ENCODE data around the gene SMIM43.

SMIM43 gene

DNA sequence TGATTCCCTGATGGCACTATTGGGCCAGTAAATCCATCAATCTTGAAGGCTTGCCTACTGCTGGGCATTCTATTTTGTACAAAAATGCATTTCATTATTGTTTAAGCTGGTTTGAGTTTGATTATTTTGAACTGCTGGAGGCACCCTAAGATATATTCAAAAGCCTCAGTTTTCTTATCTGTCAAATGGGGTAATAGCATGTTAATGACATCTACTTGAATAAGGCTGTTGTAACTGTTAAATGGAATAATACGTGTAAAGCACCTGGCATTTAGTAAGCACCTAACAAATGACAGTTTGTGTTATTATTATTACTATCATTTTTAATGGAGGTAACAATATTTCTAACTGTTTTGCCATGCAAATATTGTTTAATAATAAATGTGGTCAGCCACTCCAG lies 6.9 kb upstream of the SMIM43 start:
- Histone ChIP-seq H3K27me3 (replicated peaks; ENCODE audit: control insufficient read depth, insufficient read depth, low read length) (no peaks in the 10 kb centered on the region; the same call in none of the 2 replicates), H3K4me3 (replicated peaks; ENCODE audit: low read depth, low read length) (no peak overlapping the region), H3K36me3 (ENCODE audit: control insufficient read depth, insufficient read depth, low read length) (no peaks in the 10 kb centered on the region)
- DNase-seq (ENCODE audit: extremely low read depth, insufficient read length) = no peak
- TF ChIP-seq, protein P1, sequence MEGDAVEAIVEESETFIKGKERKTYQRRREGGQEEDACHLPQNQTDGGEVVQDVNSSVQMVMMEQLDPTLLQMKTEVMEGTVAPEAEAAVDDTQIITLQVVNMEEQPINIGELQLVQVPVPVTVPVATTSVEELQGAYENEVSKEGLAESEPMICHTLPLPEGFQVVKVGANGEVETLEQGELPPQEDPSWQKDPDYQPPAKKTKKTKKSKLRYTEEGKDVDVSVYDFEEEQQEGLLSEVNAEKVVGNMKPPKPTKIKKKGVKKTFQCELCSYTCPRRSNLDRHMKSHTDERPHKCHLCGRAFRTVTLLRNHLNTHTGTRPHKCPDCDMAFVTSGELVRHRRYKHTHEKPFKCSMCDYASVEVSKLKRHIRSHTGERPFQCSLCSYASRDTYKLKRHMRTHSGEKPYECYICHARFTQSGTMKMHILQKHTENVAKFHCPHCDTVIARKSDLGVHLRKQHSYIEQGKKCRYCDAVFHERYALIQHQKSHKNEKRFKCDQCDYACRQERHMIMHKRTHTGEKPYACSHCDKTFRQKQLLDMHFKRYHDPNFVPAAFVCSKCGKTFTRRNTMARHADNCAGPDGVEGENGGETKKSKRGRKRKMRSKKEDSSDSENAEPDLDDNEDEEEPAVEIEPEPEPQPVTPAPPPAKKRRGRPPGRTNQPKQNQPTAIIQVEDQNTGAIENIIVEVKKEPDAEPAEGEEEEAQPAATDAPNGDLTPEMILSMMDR (IDR thresholded peaks at IDR 0.05; ENCODE audit: insufficient read depth, low read length, poor library complexity, severe bottlenecking) = no peak

DNA sequence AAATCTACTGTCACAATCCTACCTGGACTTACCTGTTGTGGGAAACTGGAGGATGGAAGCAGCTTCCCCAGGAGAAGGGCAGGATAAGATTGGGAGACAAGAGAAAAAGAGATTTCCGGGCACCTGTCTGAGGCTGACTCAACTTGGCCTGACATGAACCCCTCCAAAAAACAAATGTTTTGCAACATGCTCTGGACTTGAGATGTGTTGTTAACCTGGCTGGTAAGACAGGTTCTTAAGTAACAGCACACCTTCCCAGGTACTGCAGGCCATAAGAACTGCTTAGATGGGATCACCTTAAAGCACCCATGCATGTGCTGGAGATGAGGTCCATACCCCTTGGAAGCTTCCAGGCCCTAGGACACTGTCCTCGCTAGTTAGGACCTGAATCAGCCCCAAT lies 4.4 kb upstream of the SMIM43 start:
- TF ChIP-seq, protein P1 (IDR thresholded peaks at IDR 0.05; ENCODE audit: insufficient read depth, low read length, poor library complexity, severe bottlenecking) = no peak
- peaks cover 2% of the 10 kb centered on the region for H3K27me3 ChIP-seq (replicated peaks; ENCODE audit: control insufficient read depth, insufficient read depth, low read length)
- no peak for DNase-seq (ENCODE audit: extremely low read depth, insufficient read length)

DNA sequence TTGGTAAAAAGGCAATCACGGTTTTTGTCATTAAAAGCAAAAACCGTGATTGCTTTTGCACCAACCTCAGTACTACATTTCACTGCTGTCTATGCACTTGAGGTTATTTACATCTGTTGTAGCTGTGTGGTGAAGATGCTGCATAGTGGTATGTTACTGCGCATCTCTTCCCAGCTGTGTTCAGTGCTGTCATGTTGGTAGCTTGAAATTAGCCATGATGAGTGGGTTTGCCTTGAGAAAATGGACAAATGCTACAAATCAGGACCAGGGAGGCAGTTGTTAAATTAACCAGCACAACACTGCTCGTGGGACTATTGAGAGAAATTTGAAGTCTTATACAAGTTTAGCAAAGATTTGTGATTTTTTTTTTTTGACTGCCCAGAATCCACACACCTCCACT lies 2.2 kb upstream of the SMIM43 start:
- TF ChIP-seq, protein P1 (IDR thresholded peaks at IDR 0.05; ENCODE audit: insufficient read depth, low read length, poor library complexity, severe bottlenecking) = no peak
- Histone ChIP-seq H3K4me3 (replicated peaks; ENCODE audit: low read depth, low read length) (no peak overlapping the region), H3K27me3 (replicated peaks; ENCODE audit: control insufficient read depth, insufficient read depth, low read length) (peaks cover 2% of the 10 kb centered on the region), H3K36me3 (ENCODE audit: control insufficient read depth, insufficient read depth, low read length) (no peaks in the 10 kb centered on the region)
- no peak for DNase-seq (ENCODE audit: extremely low read depth, insufficient read length)

More for the DNA sequence above, 4.4 kb upstream of the SMIM43 start:
- Histone ChIP-seq H3K4me3 (replicated peaks; ENCODE audit: low read depth, low read length) (no peak overlapping the region), H3K36me3 (ENCODE audit: control insufficient read depth, insufficient read depth, low read length) (no peaks in the 10 kb centered on the region)

DNA sequence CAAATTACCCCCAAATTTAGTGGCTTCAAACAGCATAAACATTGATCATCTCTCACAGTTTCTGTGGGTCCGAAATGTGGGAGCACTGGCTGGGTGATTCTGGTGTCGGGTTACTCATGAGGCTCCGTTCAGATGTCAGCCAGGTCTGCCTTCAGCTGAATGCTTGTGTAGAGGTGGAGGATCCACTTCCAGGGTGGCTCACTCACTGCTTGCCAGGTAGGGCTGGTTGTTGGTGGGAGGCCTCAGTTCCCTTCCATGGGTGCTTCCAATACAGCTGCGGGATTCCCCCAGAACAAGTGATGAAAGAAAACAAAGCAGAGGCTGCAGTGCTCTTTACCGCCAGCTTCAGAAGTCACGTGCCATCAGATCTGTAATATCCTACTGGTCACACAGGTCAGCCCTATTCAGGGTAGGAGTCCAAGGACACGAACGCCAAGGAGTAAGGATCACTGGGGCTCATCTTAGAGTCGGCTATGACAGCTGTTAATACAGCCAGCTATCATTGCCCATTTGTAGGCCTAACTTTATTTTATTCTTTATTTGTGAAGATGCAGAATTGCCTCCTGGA lies 1.1 kb upstream of the SMIM43 start:
- DNase-seq (ENCODE audit: extremely low read depth, insufficient read length) = no peak
- Histone ChIP-seq H3K27me3 (replicated peaks; ENCODE audit: control insufficient read depth, insufficient read depth, low read length) (peaks cover 2% of the 10 kb centered on the region), H3K4me3 (replicated peaks; ENCODE audit: low read depth, low read length) (no peak overlapping the region), H3K36me3 (ENCODE audit: control insufficient read depth, insufficient read depth, low read length) (no peaks in the 10 kb centered on the region)
- TF ChIP-seq, protein P1 (IDR thresholded peaks at IDR 0.05; ENCODE audit: insufficient read depth, low read length, poor library complexity, severe bottlenecking) = no peak

DNA sequence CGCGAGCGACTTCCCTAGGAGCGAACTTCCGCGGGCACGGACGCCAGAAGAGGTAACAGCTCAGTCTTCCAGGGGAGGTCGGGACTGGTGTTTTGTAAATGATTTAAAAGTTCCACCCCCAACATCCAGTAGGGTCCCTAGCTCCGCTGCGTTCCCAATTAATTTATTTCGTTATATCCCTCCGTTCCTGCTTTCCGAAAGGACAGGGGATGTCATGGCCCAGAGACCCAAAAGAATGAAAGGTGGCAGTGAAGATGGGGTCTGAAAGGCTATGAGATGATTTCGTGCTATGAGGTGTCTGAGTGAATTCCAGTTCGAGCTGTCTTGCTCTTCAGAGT lies 373 bp upstream of the SMIM43 start:
- no peak for DNase-seq (ENCODE audit: extremely low read depth, insufficient read length)
- Histone ChIP-seq H3K36me3 (ENCODE audit: control insufficient read depth, insufficient read depth, low read length) (no peaks in the 10 kb centered on the region), H3K4me3 (replicated peaks; ENCODE audit: low read depth, low read length) (peak overlapping the region; percentile 33; the same call in 1 of the 2 replicates), H3K27me3 (replicated peaks; ENCODE audit: control insufficient read depth, insufficient read depth, low read length) (peaks cover 2% of the 10 kb centered on the region)
- TF ChIP-seq, protein P1 (IDR thresholded peaks at IDR 0.05; ENCODE audit: insufficient read depth, low read length, poor library complexity, severe bottlenecking) = no peak

DNA sequence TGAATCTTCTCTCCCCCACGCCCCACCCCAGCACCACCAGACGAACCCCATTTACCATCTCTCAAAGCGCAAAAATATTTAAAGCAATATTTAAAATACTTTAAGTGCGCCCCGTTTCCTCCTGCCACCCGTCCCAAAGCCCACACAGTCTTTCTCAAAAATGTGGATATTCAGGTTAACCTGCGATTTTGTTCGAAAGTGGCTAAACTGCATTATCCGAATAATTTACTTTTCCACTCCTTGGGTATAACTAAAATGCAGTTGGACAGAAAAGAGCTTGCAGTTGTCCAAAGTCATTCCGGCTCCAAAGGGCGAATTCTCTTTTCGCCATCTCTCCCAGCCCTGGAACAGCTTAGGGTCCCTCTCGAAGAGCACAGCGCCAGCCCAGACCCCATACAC lies 662 bp downstream of the SMIM43 start:
- no peak for DNase-seq (ENCODE audit: extremely low read depth, insufficient read length)
- Histone ChIP-seq H3K4me3 (replicated peaks; ENCODE audit: low read depth, low read length) (peak overlapping the region; percentile 33; the same call in 1 of the 2 replicates), H3K36me3 (ENCODE audit: control insufficient read depth, insufficient read depth, low read length) (no peaks in the 10 kb centered on the region), H3K27me3 (replicated peaks; ENCODE audit: control insufficient read depth, insufficient read depth, low read length) (peaks cover 2% of the 10 kb centered on the region)
- TF ChIP-seq, protein P1 (IDR thresholded peaks at IDR 0.05; ENCODE audit: insufficient read depth, low read length, poor library complexity, severe bottlenecking) = no peak

Data from GM06990 (cell line).